Natural killer cell (primary cell): ENCODE measurements around the gene KIAA1958. TPM values are rescaled to one million over a fixed set of nuclear protein-coding genes. Genes with fewer than 3 reads are reported as not detected.

Experiments
- ATAC-seq, 3 donors: fragments of 150-1000 bp in 2 of 3; fragments of 200-7000 bp in 1 of 3; cut with Tn5 transposase; 1 replicate in 1 of 3; 2 replicates in 2 of 3; pipeline ENCODE4 v1.10.0; 2021; ENCODE audit warnings: mild to moderate bottlenecking in 2 of 3, moderate library complexity in 2 of 3
- DNase-seq, 2 donors: peaks; one replicate each; pipeline versions ENCODE4 v3.0.0 to v3.0.0-alpha.2; 2013 to 2021; ENCODE audit warnings: mixed read lengths in 1 of 2
- H3K27ac ChIP-seq: one replicate; pipeline ENCODE4 v1.5.1; 2013; ENCODE audit warnings: mild to moderate bottlenecking, low read length
- H3K27me3 ChIP-seq: one replicate; pipeline ENCODE4 v1.6.1; 2013; ENCODE audit warnings: low read length; ENCODE audit not compliant: control insufficient read depth, insufficient read depth
- H3K36me3 ChIP-seq: one replicate; pipeline ENCODE4 v1.6.1; 2013; ENCODE audit warnings: low read length; ENCODE audit not compliant: control insufficient read depth, insufficient read depth
- H3K4me1 ChIP-seq: one replicate; pipeline ENCODE4 v1.6.1; 2013; ENCODE audit warnings: low read length; ENCODE audit not compliant: control insufficient read depth, insufficient read depth
- H3K4me3 ChIP-seq: one replicate; pipeline ENCODE4 v1.5.1; 2013; ENCODE audit warnings: low read length
- H3K9me3 ChIP-seq: one replicate; pipeline ENCODE4 v1.6.1; 2013; ENCODE audit warnings: low read length; ENCODE audit not compliant: control insufficient read depth, insufficient read depth
- H3K27ac Mint-ChIP-seq, 2 donors: one replicate each; pipeline ENCODE4 v1.8.0; 2022; ENCODE audit warnings: mild to moderate bottlenecking in 2 of 2, mixed read lengths in 2 of 2, moderate library complexity in 1 of 2
- H3K27me3 Mint-ChIP-seq, 2 donors: one replicate each; pipeline ENCODE4 v1.8.0; 2022; ENCODE audit warnings: low read depth in 2 of 2, mixed read lengths in 2 of 2
- H3K36me3 Mint-ChIP-seq: one replicate; pipeline ENCODE4 v1.8.0; 2022; ENCODE audit warnings: mixed read lengths
- H3K4me1 Mint-ChIP-seq, 2 donors: one replicate each; pipeline ENCODE4 v1.8.0; 2022; ENCODE audit warnings: mixed read lengths in 2 of 2
- H3K4me3 Mint-ChIP-seq: one replicate; pipeline ENCODE4 v1.8.0; 2022; ENCODE audit warnings: mild to moderate bottlenecking, moderate library complexity, mixed read lengths
- H3K9me3 Mint-ChIP-seq, 2 donors: one replicate each; pipeline ENCODE4 v1.8.0; 2022; ENCODE audit warnings: mixed read lengths in 2 of 2
- WGBS: methylation state at CpG from one replicate; pipeline ENCODE4 v1.1.7; 2013; ENCODE audit warnings: missing lambda C conversion rate; ENCODE audit not compliant: insufficient coverage; 5-methylcytosine and 5-hydroxymethylcytosine counted together
- intact Hi-C: fragments of 100-400 bp; cut with micrococcal nuclease; formaldehyde crosslinking; loops from one replicate; pipeline ENCODE4 v1.14.2; 2022
- total RNA-seq, 4 donors: library from RNA; stranded (reverse); fragments of 120-200 nt in 1 of 4; gene quantifications; one replicate each; pipeline versions ENCODE4 v1.2.3 to v1.2.4, GENCODE V29; 2013 to 2022
- TF ChIP-seq, protein P1 (sequence below): fragments of 200-600 bp; IDR thresholded peaks from one replicate; pipeline ENCODE4 v1.8.0; 2022; ENCODE audit warnings: antibody characterized with exemption

Gene KIAA1958
- total RNA-seq, 3 donors from 2014 or later (not counting 1 experiment from before 2014, with no cell fraction given): 5.4 to 6.1 (median 5.5) TPM

GRCh38 chr9:112494153-112494552 is 7.5 kb downstream of the KIAA1958 start:
- no peaks in the 10 kb centered on the region for H3K4me1 ChIP-seq
- Mint-ChIP-seq H3K36me3 (peaks cover 26% of the 10 kb centered on the region), H3K9me3 (peaks cover 4 to 7% of the 10 kb centered on the region in 2 donors), H3K27me3 (no peaks in the 10 kb centered on the region), H3K27ac (no peak overlapping the region), H3K4me1 (no peaks in the 10 kb centered on the region), H3K4me3 (no peak overlapping the region)
- no peak overlapping the region for H3K4me3 ChIP-seq
- no peak for ATAC-seq
- intact Hi-C loops: no loop called here
- peaks cover 2% of the 10 kb centered on the region for H3K9me3 ChIP-seq
- H3K27me3 ChIP-seq: no peaks in the 10 kb centered on the region
- TF ChIP-seq, protein P1, sequence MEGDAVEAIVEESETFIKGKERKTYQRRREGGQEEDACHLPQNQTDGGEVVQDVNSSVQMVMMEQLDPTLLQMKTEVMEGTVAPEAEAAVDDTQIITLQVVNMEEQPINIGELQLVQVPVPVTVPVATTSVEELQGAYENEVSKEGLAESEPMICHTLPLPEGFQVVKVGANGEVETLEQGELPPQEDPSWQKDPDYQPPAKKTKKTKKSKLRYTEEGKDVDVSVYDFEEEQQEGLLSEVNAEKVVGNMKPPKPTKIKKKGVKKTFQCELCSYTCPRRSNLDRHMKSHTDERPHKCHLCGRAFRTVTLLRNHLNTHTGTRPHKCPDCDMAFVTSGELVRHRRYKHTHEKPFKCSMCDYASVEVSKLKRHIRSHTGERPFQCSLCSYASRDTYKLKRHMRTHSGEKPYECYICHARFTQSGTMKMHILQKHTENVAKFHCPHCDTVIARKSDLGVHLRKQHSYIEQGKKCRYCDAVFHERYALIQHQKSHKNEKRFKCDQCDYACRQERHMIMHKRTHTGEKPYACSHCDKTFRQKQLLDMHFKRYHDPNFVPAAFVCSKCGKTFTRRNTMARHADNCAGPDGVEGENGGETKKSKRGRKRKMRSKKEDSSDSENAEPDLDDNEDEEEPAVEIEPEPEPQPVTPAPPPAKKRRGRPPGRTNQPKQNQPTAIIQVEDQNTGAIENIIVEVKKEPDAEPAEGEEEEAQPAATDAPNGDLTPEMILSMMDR: no peak
- H3K36me3 ChIP-seq: no peaks in the 10 kb centered on the region
- no peak overlapping the region for H3K27ac ChIP-seq
- 100% methylated on average over 1 of the region's 1 CpG for WGBS
- no peak for DNase-seq

DNA sequence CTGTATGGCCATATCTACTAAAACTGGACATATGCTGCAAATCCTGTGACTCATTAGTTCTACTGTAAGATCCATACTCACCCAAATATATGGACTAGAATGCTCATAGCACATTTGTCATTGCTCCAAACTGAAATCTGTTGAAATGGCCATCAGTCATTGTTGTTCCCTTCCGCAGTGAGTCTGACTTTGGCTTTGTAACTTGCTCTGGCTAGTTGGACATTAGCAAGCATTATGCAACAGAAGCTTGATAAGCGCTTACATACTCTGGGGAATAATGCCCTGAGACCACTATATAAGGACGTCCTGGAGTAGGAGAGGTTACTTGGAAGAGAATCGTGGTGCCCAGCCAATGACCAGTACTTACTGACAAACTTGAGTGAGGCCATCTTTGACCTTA is 9.0 kb downstream of the KIAA1958 start:
- H3K4me1 Mint-ChIP-seq: no peaks in the 10 kb centered on the region
- WGBS: 93% methylated on average over 4 of the region's 4 CpGs
- no peak overlapping the region for H3K4me3 Mint-ChIP-seq
- H3K27me3 ChIP-seq: no peaks in the 10 kb centered on the region
- no peaks in the 10 kb centered on the region for H3K36me3 ChIP-seq
- H3K36me3 Mint-ChIP-seq: peaks cover 26% of the 10 kb centered on the region
- H3K4me3 ChIP-seq: no peak overlapping the region
- no peak overlapping the region for H3K27ac ChIP-seq
- no peaks in the 10 kb centered on the region for H3K4me1 ChIP-seq
- ATAC-seq (no peak), DNase-seq (no peak)
- peaks cover 4 to 7% of the 10 kb centered on the region in 2 donors for H3K9me3 Mint-ChIP-seq
- H3K27ac Mint-ChIP-seq: no peak overlapping the region
- intact Hi-C loops: no loop called here
- H3K27me3 Mint-ChIP-seq: no peaks in the 10 kb centered on the region
- H3K9me3 ChIP-seq: peaks cover 2% of the 10 kb centered on the region
- TF ChIP-seq, protein P1: no peak

- Histone ChIP-seq H3K36me3 (no peaks in the 10 kb centered on the region), H3K27me3 (no peaks in the 10 kb centered on the region), H3K4me3 (no peak overlapping the region), H3K27ac (no peak overlapping the region), H3K4me1 (no peaks in the 10 kb centered on the region), H3K9me3 (peaks cover 2% of the 10 kb centered on the region)
- H3K4me1 Mint-ChIP-seq: no peaks in the 10 kb centered on the region
- H3K9me3 Mint-ChIP-seq: peaks cover 4 to 7% of the 10 kb centered on the region in 2 donors
- no peak overlapping the region for H3K27ac Mint-ChIP-seq
- peaks cover 26% of the 10 kb centered on the region for H3K36me3 Mint-ChIP-seq
- DNase-seq (no peak), ATAC-seq (no peak)
- TF ChIP-seq, protein P1: no peak
- intact Hi-C loops: no loop called here
- no peak overlapping the region for H3K4me3 Mint-ChIP-seq
- WGBS: 96% methylated on average over 3 of the region's 3 CpGs
- H3K27me3 Mint-ChIP-seq: no peaks in the 10 kb centered on the region
These were observed 9.6 kb downstream of the KIAA1958 start for GRCh38 chr9:112496074-112496722.

GRCh38 chr9:112500842-112501241 is 14.2 kb downstream of the KIAA1958 start:
- no peaks in the 10 kb centered on the region for H3K36me3 ChIP-seq
- H3K27me3 ChIP-seq: no peaks in the 10 kb centered on the region
- Mint-ChIP-seq H3K36me3 (no peaks in the 10 kb centered on the region), H3K4me3 (no peak overlapping the region), H3K27ac (no peak overlapping the region), H3K27me3 (no peaks in the 10 kb centered on the region), H3K4me1 (no peaks in the 10 kb centered on the region), H3K9me3 (no peaks in the 10 kb centered on the region)
- no peaks in the 10 kb centered on the region for H3K4me1 ChIP-seq
- WGBS: 95% methylated on average over 2 of the region's 2 CpGs
- no peak for DNase-seq
- H3K27ac ChIP-seq: no peak overlapping the region
- TF ChIP-seq, protein P1: no peak
- no peak overlapping the region for H3K4me3 ChIP-seq
- ATAC-seq: no peak
- H3K9me3 ChIP-seq: no peaks in the 10 kb centered on the region
- intact Hi-C loops: no loop called here
